IMR-90 (cell line): ENCODE measurements around the gene RFX4. TPM values are rescaled to one million over a fixed set of nuclear protein-coding genes. Genes with fewer than 3 reads are reported as not detected.

Experiments
- ATAC-seq: fragments of 200-7000 bp; cut with Tn5 transposase; 2 replicates; pipeline ENCODE4 v1.9.1; 2020; ENCODE audit warnings: low read depth, mild to moderate bottlenecking, moderate library complexity
- BruUV-seq: library from RNA; stranded (reverse); fragments of 400-500 nt; replicated peaks from 2 replicates; lab custom pipeline; 2021; lab: Mats Ljungman, UMichigan
- CTCF ChIA-PET: fragments of 300-600 bp; formaldehyde crosslinking; extraction: SDS; loops from one replicate; lab custom pipeline; 2021; ENCODE audit warnings: antibody characterized with exemption; lab: Yijun Ruan, JAX
- POLR2A ChIA-PET: fragments of 300-600 bp; sonication (Branson Sonifier 250); formaldehyde crosslinking; loops from one replicate; lab custom pipeline; 2022; ENCODE audit warnings: antibody characterized with exemption; ENCODE audit not compliant: unreplicated experiment; lab: Charles Lee
- DNase-seq: peaks from one replicate; pipeline ENCODE4 v3.0.0; 2013
- H2AFZ ChIP-seq: replicated peaks from 2 replicates; pipeline ENCODE3; 2013; ENCODE audit warnings: low read length, mild to moderate bottlenecking; ENCODE audit not compliant: poor library complexity
- H2AK5ac ChIP-seq: 2 replicates; pipeline ENCODE4 v1.6.1; 2013; ENCODE audit warnings: low read depth, low read length, inconsistent platforms
- H2AK9ac ChIP-seq: replicated peaks from 2 replicates; pipeline ENCODE3; 2013; ENCODE audit warnings: mild to moderate bottlenecking, low read depth, low read length, moderate library complexity; ENCODE audit not compliant: poor library complexity
- H2BK120ac ChIP-seq: 2 replicates; pipeline ENCODE4 v1.6.1; 2013; ENCODE audit warnings: low read depth, low read length, inconsistent platforms
- H2BK15ac ChIP-seq: 3 replicates; pipeline ENCODE4 v1.6.1; 2013; ENCODE audit warnings: low read depth, low read length, inconsistent platforms
- H2BK20ac ChIP-seq: 2 replicates; pipeline ENCODE4 v1.6.1; 2013; ENCODE audit warnings: low read depth, mild to moderate bottlenecking, inconsistent platforms, low read length, moderate library complexity
- H2BK5ac ChIP-seq: 2 replicates; pipeline ENCODE4 v1.6.1; 2013; ENCODE audit warnings: mild to moderate bottlenecking, low read depth, low read length, inconsistent platforms; ENCODE audit not compliant: poor library complexity, severe bottlenecking
- H3K14ac ChIP-seq: replicated peaks from 2 replicates; pipeline ENCODE4 v1.6.1; 2013; ENCODE audit warnings: low read depth, low read length, inconsistent platforms
- H3K18ac ChIP-seq: 2 replicates; pipeline ENCODE4 v1.6.1; 2013; ENCODE audit warnings: low read depth, low read length, control low read depth
- H3K23ac ChIP-seq: 2 replicates; pipeline ENCODE4 v1.6.1; 2013; ENCODE audit warnings: low read depth, low read length, inconsistent platforms
- H3K27ac ChIP-seq: 2 replicates; pipeline ENCODE4 v1.5.1; 2013; ENCODE audit warnings: mild to moderate bottlenecking, control low read depth, low read length; ENCODE audit not compliant: insufficient read depth
- H3K27me3 ChIP-seq: 2 replicates; pipeline ENCODE4 v1.6.1; 2013; ENCODE audit warnings: low read length; ENCODE audit not compliant: control insufficient read depth, insufficient read depth
- H3K36me3 ChIP-seq: 2 replicates; pipeline ENCODE4 v1.6.1; 2013; ENCODE audit warnings: low read length, mixed read lengths; ENCODE audit not compliant: control insufficient read depth, insufficient read depth
- H3K4ac ChIP-seq: 2 replicates; pipeline ENCODE4 v1.6.1; 2013; ENCODE audit warnings: low read depth, low read length, inconsistent platforms
- H3K4me1 ChIP-seq: 2 replicates; pipeline ENCODE4 v1.6.1; 2013; ENCODE audit warnings: low read length, mixed read lengths; ENCODE audit not compliant: control insufficient read depth, insufficient read depth
- H3K4me2 ChIP-seq: 2 replicates; pipeline ENCODE4 v1.6.1; 2013; ENCODE audit warnings: low read depth, mild to moderate bottlenecking, control low read depth, low read length, moderate library complexity
- H3K4me3 ChIP-seq: 2 replicates; pipeline ENCODE4 v1.5.1; 2013; ENCODE audit warnings: low read depth, mild to moderate bottlenecking, control low read depth, low read length, moderate library complexity; ENCODE audit not compliant: insufficient read depth
- H3K56ac ChIP-seq: 2 replicates; pipeline ENCODE4 v1.6.1; 2013; ENCODE audit warnings: low read length, inconsistent platforms; ENCODE audit not compliant: insufficient read depth; ENCODE audit errors: extremely low read depth
- H3K79me1 ChIP-seq, 2 experiments: 2 replicates each; pipeline ENCODE4 v1.6.1; 2013; ENCODE audit warnings: low read length in 2 of 2, inconsistent platforms in 1 of 2, low read depth in 1 of 2
- H3K9ac ChIP-seq: 2 replicates; pipeline ENCODE4 v1.6.1; 2013; ENCODE audit warnings: low read depth, low read length, control low read depth
- H3K9me1 ChIP-seq: 2 replicates; pipeline ENCODE4 v1.6.1; 2013; ENCODE audit warnings: low read length, inconsistent platforms; ENCODE audit not compliant: insufficient read depth
- H3K9me3 ChIP-seq: 2 replicates; pipeline ENCODE4 v1.6.1; 2013; ENCODE audit warnings: low read length; ENCODE audit not compliant: control insufficient read depth, insufficient read depth
- H4K20me1 ChIP-seq: 2 replicates; pipeline ENCODE4 v1.6.1; 2013; ENCODE audit warnings: low read length, inconsistent platforms; ENCODE audit not compliant: insufficient read depth
- H4K5ac ChIP-seq: 2 replicates; pipeline ENCODE4 v1.6.1; 2013; ENCODE audit warnings: mild to moderate bottlenecking, low read depth, low read length, control low read depth
- H4K8ac ChIP-seq, 2 experiments: 2 replicates each; pipeline ENCODE4 v1.6.1; 2013; ENCODE audit warnings: low read depth in 2 of 2, low read length in 2 of 2, control low read depth in 1 of 2, inconsistent platforms in 1 of 2
- H4K91ac ChIP-seq: 2 replicates; pipeline ENCODE4 v1.6.1; 2013; ENCODE audit warnings: low read depth, low read length, inconsistent platforms; ENCODE audit not compliant: insufficient read depth
- FOS ChIP-seq: fragments of 150-350 bp; IDR thresholded peaks from 2 replicates; pipeline ENCODE4 v1.6.1; 2016; ENCODE audit warnings: low read depth, low read length
- NFE2L2 ChIP-seq: fragments of 150-350 bp; IDR thresholded peaks from 2 replicates; pipeline ENCODE4 v1.6.1; 2016; ENCODE audit warnings: low read depth, mild to moderate bottlenecking, low read length
- RCOR1 ChIP-seq: IDR thresholded peaks from 2 replicates; pipeline ENCODE4 v1.6.1; 2012; ENCODE audit warnings: mild to moderate bottlenecking, low read length, improper control_type of control experiment; ENCODE audit not compliant: insufficient replicate concordance
- WGBS, 2 experiments: methylation state at CpG; one replicate each; pipeline versions ENCODE4 v1.1.5 to v1.1.7; 2013; ENCODE audit warnings: missing lambda C conversion rate in 2 of 2; ENCODE audit not compliant: insufficient read length in 1 of 2; ENCODE audit errors: extremely low coverage in 2 of 2; 5-methylcytosine and 5-hydroxymethylcytosine counted together
- dilution Hi-C: fragments of 300-500 bp; cut with HindIII; formaldehyde crosslinking; loops from one replicate; pipeline ENCODE4 v1.14.3; 2018; ENCODE audit warnings: low sequenced_read_pairs; ENCODE audit not compliant: unreplicated experiment
- in situ Hi-C: fragments of 300-500 bp; cut with MboI; formaldehyde crosslinking; loops from 3 replicates; pipeline ENCODE4 v1.14.3; 2019; ENCODE audit warnings: low sequenced_read_pairs, inconsistent platforms, mixed read lengths
- intact Hi-C: fragments of 100-400 bp; cut with micrococcal nuclease; formaldehyde crosslinking; loops from 2 replicates; pipeline ENCODE4 v1.10.0; 2022
- polyA plus RNA-seq, 3 experiments: library from polyadenylated mRNA; depleted of rRNA; stranded (reverse); fragments of >200 nt; gene quantifications; 2 replicates each; pipeline ENCODE4 v1.2.3, GENCODE V29; 2012; ENCODE audit warnings: low replicate concordance in 1 of 3
- total RNA-seq: library from RNA; depleted of rRNA; stranded (reverse); fragments of >200 nt; gene quantifications from 2 replicates; pipeline ENCODE4 v1.2.3, GENCODE V29; 2012
- TF ChIP-seq, protein P1 (sequence below): fragments of 150-350 bp; IDR thresholded peaks from 2 replicates; pipeline ENCODE4 v1.6.1; 2017; ENCODE audit warnings: mild to moderate bottlenecking, antibody characterized with exemption, low read length, low read depth

Gene RFX4
- total and polyA plus RNA-seq, 2 of the 4 experiments (the other 2 are of a cell fraction) = not detected

DNA sequence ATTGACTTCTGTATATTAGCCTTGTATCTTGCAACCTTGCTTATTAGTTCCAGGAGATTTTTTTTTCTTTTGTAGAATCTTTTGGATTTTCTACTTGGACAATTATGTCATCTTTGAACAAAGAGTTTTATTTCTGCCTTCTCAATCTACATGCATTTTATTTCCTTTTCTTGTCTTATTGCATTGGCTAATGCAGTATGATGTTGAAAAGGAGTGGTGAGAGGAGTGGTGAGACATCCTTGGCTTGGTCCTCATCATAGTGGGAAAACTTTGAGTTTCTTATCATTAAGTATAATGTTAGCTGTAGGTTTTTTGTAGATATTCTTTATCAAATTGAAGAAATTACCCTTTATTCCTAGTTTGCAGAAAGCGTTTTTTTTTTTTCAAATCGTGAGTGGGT is 80.6 kb downstream of the RFX4 start:
- H3K79me1 ChIP-seq = no peaks in the 10 kb centered on the region
- no peak overlapping the region for H2AK9ac ChIP-seq
- H2BK15ac ChIP-seq = no peak overlapping the region
- H2BK5ac ChIP-seq = no peak overlapping the region
- POLR2A ChIA-PET = no interaction called here
- BruUV-seq = no TSS peak
- no peak overlapping the region for H3K18ac ChIP-seq
- no peak overlapping the region for H3K4me3 ChIP-seq
- in situ Hi-C loops = no loop called here
- dilution Hi-C loops = no loop called here
- no peak overlapping the region for H2BK120ac ChIP-seq
- H2AFZ ChIP-seq = no peak overlapping the region
- intact Hi-C loops = no loop called here
- no peak overlapping the region for H3K23ac ChIP-seq
- no peak overlapping the region for H4K91ac ChIP-seq
- no CpG with 5 or more reads among the region's 2 CpGs for WGBS, 2 experiments
- H3K9ac ChIP-seq = no peak overlapping the region
- H2BK20ac ChIP-seq = no peak overlapping the region
- H3K9me1 ChIP-seq = no peaks in the 10 kb centered on the region
- H4K5ac ChIP-seq = no peak overlapping the region
- CTCF ChIA-PET = no interaction called here
- H3K36me3 ChIP-seq = no peaks in the 10 kb centered on the region
- no peak overlapping the region for H3K4ac ChIP-seq
- no peak for TF ChIP-seq FOS
- no peak for TF ChIP-seq RCOR1
- TF ChIP-seq, protein P1, sequence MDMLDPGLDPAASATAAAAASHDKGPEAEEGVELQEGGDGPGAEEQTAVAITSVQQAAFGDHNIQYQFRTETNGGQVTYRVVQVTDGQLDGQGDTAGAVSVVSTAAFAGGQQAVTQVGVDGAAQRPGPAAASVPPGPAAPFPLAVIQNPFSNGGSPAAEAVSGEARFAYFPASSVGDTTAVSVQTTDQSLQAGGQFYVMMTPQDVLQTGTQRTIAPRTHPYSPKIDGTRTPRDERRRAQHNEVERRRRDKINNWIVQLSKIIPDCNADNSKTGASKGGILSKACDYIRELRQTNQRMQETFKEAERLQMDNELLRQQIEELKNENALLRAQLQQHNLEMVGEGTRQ = no peak
- no peak for TF ChIP-seq NFE2L2
- no peak overlapping the region for H3K27ac ChIP-seq
- H3K27me3 ChIP-seq = no peaks in the 10 kb centered on the region; the same call in none of the 2 replicates
- no peak overlapping the region for H3K4me2 ChIP-seq
- DNase-seq (no peak), ATAC-seq (no peak)
- H4K20me1 ChIP-seq = no peaks in the 10 kb centered on the region
- H3K14ac ChIP-seq = no peak overlapping the region
- no peak overlapping the region for H2AK5ac ChIP-seq
- H3K9me3 ChIP-seq = no peaks in the 10 kb centered on the region
- H3K56ac ChIP-seq = no peak overlapping the region
- no peak overlapping the region for H4K8ac ChIP-seq
- H3K4me1 ChIP-seq = no peaks in the 10 kb centered on the region
